HL-60/S4 treated with phorbol 12-myristate 13-acetate at 8.2 ng/mL for 4 days and 3 days (cell line): ENCODE data around the gene TCF15.

Source experiments
- in situ Hi-C: fragments of 300-500 bp; cut with MboI; formaldehyde crosslinking; loops from 2 replicates; pipeline ENCODE4 v1.15.0; 2022; ENCODE audit warnings: low sequenced_read_pairs

TCF15 gene

GRCh38 chr20:610130-611046, at the start of gene TCF15:
TSS of gene TCF15 (minus strand) at chr20:610309. CDS start at chr20:610237, 72 bp downstream.
- in situ Hi-C loops, result no loop called here

GRCh38 chr20:658731-659291, 48.7 kb upstream of the TCF15 start:
- in situ Hi-C loops, result no loop called here

GRCh38 chr20:658202-658601, 48.1 kb upstream of the TCF15 start:
- in situ Hi-C loops, result no loop called here

GRCh38 chr20:655726-656624, 45.9 kb upstream of the TCF15 start:
- in situ Hi-C loops, result no loop called here

- in situ Hi-C loops, result no loop called here
Observed at GRCh38 chr20:654417-654750, 44.3 kb upstream of the TCF15 start.

- in situ Hi-C loops, result no loop called here
Observed at GRCh38 chr20:653590-654416, 43.7 kb upstream of the TCF15 start.

- in situ Hi-C loops, result no loop called here
Observed at GRCh38 chr20:653110-653589, 43.0 kb upstream of the TCF15 start, which contains the start of gene SRXN1. TSS of gene SRXN1 (minus strand) at chr20:653200. CDS start at chr20:653185, 15 bp downstream.

GRCh38 chr20:652615-653109, 42.6 kb upstream of the TCF15 start:
- in situ Hi-C loops, result no loop called here

GRCh38 chr20:651713-652614, 41.9 kb upstream of the TCF15 start:
- in situ Hi-C loops, result no loop called here

- in situ Hi-C loops, result no loop called here
Observed at GRCh38 chr20:650954-651353, 40.8 kb upstream of the TCF15 start.

- in situ Hi-C loops, result no loop called here
Observed at GRCh38 chr20:650281-650680, 40.2 kb upstream of the TCF15 start.

- in situ Hi-C loops, result loop anchor here (10.0 kb wide), 1 partner anchor 83 kb away; no protein-coding TSS in a partner anchor
Observed at GRCh38 chr20:647479-648019, 37.4 kb upstream of the TCF15 start.

- in situ Hi-C loops, result loop anchor here (10.0 kb wide), 1 partner anchor 82 kb away; no protein-coding TSS in a partner anchor
Observed at GRCh38 chr20:646868-647233, 36.7 kb upstream of the TCF15 start.

GRCh38 chr20:646107-646867, 36.2 kb upstream of the TCF15 start:
- in situ Hi-C loops, result loop anchor here (10.0 kb wide), 1 partner anchor 81 kb away; no protein-coding TSS in a partner anchor

GRCh38 chr20:645318-646106, 35.4 kb upstream of the TCF15 start:
- in situ Hi-C loops, result loop anchor here (10.0 kb wide), 1 partner anchor 81 kb away; no protein-coding TSS in a partner anchor

GRCh38 chr20:644692-645317, 34.7 kb upstream of the TCF15 start:
- in situ Hi-C loops, result loop anchor here (10.0 kb wide), 1 partner anchor 80 kb away; no protein-coding TSS in a partner anchor
